Muscle of arm (tissue), 12 donors: ENCODE results near the gene FASTKD3. TPM values are rescaled to one million over a fixed set of nuclear protein-coding genes. Genes with fewer than 3 reads are reported as not detected.

Experiments
- DNase-seq: peaks from one replicate; pipeline ENCODE4 v3.0.0-alpha.2; 2013
- polyA plus RNA-seq, 12 donors: library from polyadenylated mRNA; unstranded; fragments of 120-200 nt; gene quantifications; one replicate each; pipeline ENCODE4 v1.2.1, GENCODE V29; 2013; ENCODE audit not compliant: insufficient read length in 12 of 12

FASTKD3 gene
- polyA plus RNA-seq, 12 donors, result 7.4 to 25.8 (median 10.2) TPM; not detected in 1

GRCh38 chr5:7884491-7885267, 15.8 kb upstream of the FASTKD3 start:
- no peak for DNase-seq

GRCh38 chr5:7882926-7883325, 14.1 kb upstream of the FASTKD3 start:
- no peak for DNase-seq

GRCh38 chr5:7881816-7882215, 13.0 kb upstream of the FASTKD3 start:
- no peak for DNase-seq

GRCh38 chr5:7881091-7881490, 12.3 kb upstream of the FASTKD3 start:
- DNase-seq, result no peak

GRCh38 chr5:7878381-7878873, 9.6 kb upstream of the FASTKD3 start:
- no peak for DNase-seq

- no peak for DNase-seq
Observed at GRCh38 chr5:7877851-7878250, 9.0 kb upstream of the FASTKD3 start.

GRCh38 chr5:7876867-7877266, 8.0 kb upstream of the FASTKD3 start:
- no peak for DNase-seq

- DNase-seq, result no peak
Observed at GRCh38 chr5:7875151-7875550, 6.3 kb upstream of the FASTKD3 start.

GRCh38 chr5:7874639-7875038, 5.8 kb upstream of the FASTKD3 start:
- DNase-seq, result no peak

GRCh38 chr5:7873216-7873615, 4.4 kb upstream of the FASTKD3 start:
- DNase-seq, result no peak

- DNase-seq, result no peak
Observed at GRCh38 chr5:7872517-7873130, 3.8 kb upstream of the FASTKD3 start.

- DNase-seq, result no peak
Observed at GRCh38 chr5:7871653-7872052, 2.8 kb upstream of the FASTKD3 start.

GRCh38 chr5:7869474-7870136, 774 bp upstream of the FASTKD3 start:
- no peak for DNase-seq

- DNase-seq, result no peak
Observed at GRCh38 chr5:7868427-7868772, 431 bp downstream of the FASTKD3 start.

- DNase-seq, result no peak
Observed at GRCh38 chr5:7867260-7867659, 1.6 kb downstream of the FASTKD3 start.

- DNase-seq, result no peak
Observed at GRCh38 chr5:7866196-7866595, 2.6 kb downstream of the FASTKD3 start.

- DNase-seq, result no peak
Observed at GRCh38 chr5:7857926-7858632, 10.8 kb downstream of the FASTKD3 start.

- DNase-seq, result no peak
Observed at GRCh38 chr5:7857361-7857760, 11.5 kb downstream of the FASTKD3 start.

GRCh38 chr5:7856855-7857254, 12.0 kb downstream of the FASTKD3 start:
- no peak for DNase-seq

GRCh38 chr5:7855611-7856010, 13.2 kb downstream of the FASTKD3 start:
- no peak for DNase-seq

GRCh38 chr5:7852988-7853387, 15.8 kb downstream of the FASTKD3 start:
- DNase-seq, result no peak

GRCh38 chr5:7852542-7852941, 16.3 kb downstream of the FASTKD3 start:
- no peak for DNase-seq
